Activated CD8-positive, alpha-beta T cell treated with anti-CD3 and anti-CD28 coated beads for 36 hours (primary cell): ENCODE results near the gene ETS1. TPM values are rescaled to one million over a fixed set of nuclear protein-coding genes. Genes with fewer than 3 reads are reported as not detected.

Experiments used
- ATAC-seq: fragments of 200-7000 bp; cut with Tn5 transposase; one replicate; pipeline ENCODE4 v1.10.0; 2021; ENCODE audit warnings: mild to moderate bottlenecking, moderate library complexity
- CTCF ChIA-PET: fragments of 350-600 bp; sonication (Branson Sonifier 250); formaldehyde crosslinking; loops from one replicate; lab custom pipeline; 2021; ENCODE audit warnings: antibody characterized with exemption; lab: Charles Lee
- POLR2A ChIA-PET: fragments of 350-600 bp; sonication (Branson Sonifier 250); formaldehyde crosslinking; loops from one replicate; lab custom pipeline; 2021; ENCODE audit warnings: antibody characterized with exemption; lab: Charles Lee
- DNase-seq: peaks from one replicate; pipeline ENCODE4 v3.0.0-alpha.2; 2020
- H3K27ac Mint-ChIP-seq: one replicate; pipeline ENCODE4 v1.8.0; 2021; ENCODE audit warnings: mild to moderate bottlenecking, mixed read lengths
- H3K27me3 Mint-ChIP-seq: one replicate; pipeline ENCODE4 v1.8.0; 2021; ENCODE audit warnings: mixed read lengths
- H3K36me3 Mint-ChIP-seq: one replicate; pipeline ENCODE4 v1.8.0; 2021; ENCODE audit warnings: low read depth, mixed read lengths
- H3K4me1 Mint-ChIP-seq: one replicate; pipeline ENCODE4 v1.8.0; 2021; ENCODE audit warnings: low read depth, mixed read lengths
- H3K4me3 Mint-ChIP-seq: one replicate; pipeline ENCODE4 v1.8.0; 2021; ENCODE audit warnings: mild to moderate bottlenecking, moderate library complexity, mixed read lengths
- H3K9me3 Mint-ChIP-seq: one replicate; pipeline ENCODE4 v1.8.0; 2021; ENCODE audit warnings: mixed read lengths
- CTCF ChIP-seq: fragments of 200-600 bp; IDR thresholded peaks from one replicate; pipeline ENCODE4 v1.8.0; 2022; ENCODE audit warnings: antibody characterized with exemption, mild to moderate bottlenecking
- intact Hi-C: fragments of 100-400 bp; cut with micrococcal nuclease; formaldehyde crosslinking; loops from one replicate; pipeline ENCODE4 v1.10.0; 2022
- total RNA-seq, 2 experiments: library from RNA; stranded (reverse); gene quantifications; one replicate each; pipeline ENCODE4 v1.2.3, GENCODE V29; 2021

Gene ETS1
- total RNA-seq, 2 experiments from 2014 or later = 527 to 532 TPM

- TF ChIP-seq CTCF = no peak
Measured at GRCh38 chr11:128496249-128496648, 91.1 kb downstream of the ETS1 start.

GRCh38 chr11:128494418-128495332 lies 92.7 kb downstream of the ETS1 start:
- intact Hi-C loops = no loop called here
- peak; percentile 27 for TF ChIP-seq CTCF
- Mint-ChIP-seq H3K27ac (peak overlapping the region; percentile 98), H3K4me1 (peaks cover 95% of the 10 kb centered on the region), H3K36me3 (peaks cover 89% of the 10 kb centered on the region), H3K4me3 (peak overlapping the region; percentile 88), H3K9me3 (no peaks in the 10 kb centered on the region), H3K27me3 (no peaks in the 10 kb centered on the region)
- ChIA-PET CTCF (interaction anchor here (0.7 to 6.7 kb wide), 15 partner anchors 8 to 204 kb away, joined by 3 to 32 read pairs (median 4); no protein-coding TSS in a partner anchor), POLR2A (interaction anchor here (0.6 to 37.3 kb wide), 8 partner anchors 2 to 204 kb away, joined by 3 to 1082 read pairs (median 12); no protein-coding TSS in a partner anchor)
- peak; percentile 70 for ATAC-seq
- DNase-seq = peak; percentile 61

More at GRCh38 chr11:128496249-128496648, 91.1 kb downstream of the ETS1 start:
- Mint-ChIP-seq H3K4me3 (peak overlapping the region; percentile 88), H3K27ac (peak overlapping the region; percentile 98), H3K9me3 (no peaks in the 10 kb centered on the region), H3K4me1 (peaks cover 94% of the 10 kb centered on the region), H3K27me3 (no peaks in the 10 kb centered on the region), H3K36me3 (peaks cover 89% of the 10 kb centered on the region)
- ChIA-PET CTCF (interaction anchor here (1.2 to 26.3 kb wide), 3 partner anchors 13 to 131 kb away, joined by 4 to 400 read pairs (median 4); no protein-coding TSS in a partner anchor), POLR2A (interaction anchor here (1.1 to 37.3 kb wide), 5 partner anchors 17 to 167 kb away, joined by 3 to 1082 read pairs (median 5); no protein-coding TSS in a partner anchor)
- intact Hi-C loops = no loop called here
- ATAC-seq = no peak
- no peak for DNase-seq

DNA sequence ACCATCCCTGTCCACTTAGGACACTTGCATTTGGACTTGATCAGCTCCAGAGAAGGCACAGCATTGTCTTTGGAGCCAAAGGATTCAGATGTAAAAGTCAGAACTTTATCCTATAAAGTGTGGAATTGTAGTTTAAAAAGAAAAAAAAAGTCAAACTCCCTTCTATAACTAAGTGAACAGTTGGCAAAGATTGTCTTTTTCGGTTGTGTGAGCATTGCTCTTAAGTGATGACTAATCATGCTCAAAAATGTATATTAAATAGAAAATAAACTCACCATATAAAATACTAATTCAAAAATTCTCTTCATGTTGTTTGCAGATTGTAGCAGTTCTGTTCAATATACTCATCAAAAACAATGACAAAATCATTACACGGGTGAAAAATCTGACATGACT lies 93.8 kb downstream of the ETS1 start:
- peak overlapping the region; percentile 42 for H3K4me3 Mint-ChIP-seq
- intact Hi-C loops = no loop called here

DNA sequence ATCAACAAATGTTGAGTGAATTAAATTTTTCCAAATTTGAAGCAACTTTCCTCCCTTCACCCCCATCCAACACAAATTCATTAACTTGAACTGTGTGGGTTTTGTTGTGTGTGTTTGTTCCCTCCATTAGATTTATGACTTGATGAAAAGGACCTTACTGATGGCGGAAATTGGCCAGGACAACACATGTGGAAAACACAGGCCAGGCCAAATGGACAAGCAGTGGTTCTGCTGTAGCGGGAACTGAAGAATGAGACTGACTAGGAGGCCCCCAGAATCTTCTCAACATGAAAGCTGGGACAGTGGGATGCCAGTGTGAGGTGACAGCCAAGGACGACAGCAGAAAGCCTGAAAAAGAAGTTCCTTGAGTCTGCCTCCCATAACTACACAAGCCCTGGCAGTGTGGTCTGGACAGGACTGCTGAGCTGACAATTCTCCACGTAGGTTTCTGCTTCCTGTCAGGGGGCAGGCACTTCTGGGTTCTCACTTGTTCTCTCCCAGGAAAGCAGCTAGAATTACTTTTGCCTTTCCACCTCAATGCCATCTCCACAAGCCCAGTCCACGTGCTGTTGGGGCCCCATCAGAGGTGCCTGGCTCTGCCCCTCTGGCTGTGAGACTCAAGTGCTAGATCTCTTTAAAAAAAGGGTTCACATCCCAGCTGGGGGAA lies 94.3 kb downstream of the ETS1 start:
- peaks cover 90% of the 10 kb centered on the region for H3K36me3 Mint-ChIP-seq
- peak overlapping the region; percentile 42 for H3K4me3 Mint-ChIP-seq
- DNase-seq (peak; percentile 63), ATAC-seq (peak; percentile 8)
- peaks cover 96% of the 10 kb centered on the region for H3K4me1 Mint-ChIP-seq
- H3K27ac Mint-ChIP-seq = peak overlapping the region; percentile 98
- intact Hi-C loops = no loop called here
- no peaks in the 10 kb centered on the region for H3K9me3 Mint-ChIP-seq
- CTCF ChIA-PET = interaction anchor here (0.7 to 6.7 kb wide), 14 partner anchors 9 to 338 kb away, joined by 3 to 32 read pairs (median 4); no protein-coding TSS in a partner anchor
- H3K27me3 Mint-ChIP-seq = no peaks in the 10 kb centered on the region
- POLR2A ChIA-PET = interaction anchor here (0.7 to 37.3 kb wide), 12 partner anchors 4 to 198 kb away, joined by 3 to 1082 read pairs (median 6); no protein-coding TSS in a partner anchor
- no peak for TF ChIP-seq CTCF

More for the DNA sequence above, 93.8 kb downstream of the ETS1 start:
- DNase-seq (no peak), ATAC-seq (no peak)
- Mint-ChIP-seq H3K27me3 (no peaks in the 10 kb centered on the region), H3K4me1 (peaks cover 95% of the 10 kb centered on the region), H3K36me3 (peaks cover 89% of the 10 kb centered on the region), H3K9me3 (no peaks in the 10 kb centered on the region), H3K27ac (peak overlapping the region; percentile 98)
- no peak for TF ChIP-seq CTCF
- POLR2A ChIA-PET = interaction anchor here (0.6 to 37.3 kb wide), 12 partner anchors 3 to 191 kb away, joined by 3 to 1082 read pairs (median 6); no protein-coding TSS in a partner anchor
- CTCF ChIA-PET = interaction anchor here (0.7 to 6.7 kb wide), 13 partner anchors 9 to 203 kb away, joined by 3 to 32 read pairs (median 3); no protein-coding TSS in a partner anchor
